Stimulated activated naive B cell treated with anti-CD40 and anti-IgM and Interleukin-4, amounts not matched to agents 10 μg/mL and 1 μg/mL and 100 μg/mL, for 72 hours (primary cell): ENCODE data around the gene ABCB9.
"Not testable (repeated sequence)": the region's sequence is repeated elsewhere in the genome, so short reads cannot be mapped to it uniquely, and the experiment has no call there.

Experiments
- ATAC-seq, 2 donors: fragments of 150-1000 bp; cut with Tn5 transposase; replicated peaks; 2 replicates each; pipeline ENCODE4 v1.10.0; 2021; ENCODE audit warnings: moderate library complexity in 1 of 2
- DNase-seq: peaks from one replicate; pipeline ENCODE4 v3.0.0; 2021
- H3K27ac Mint-ChIP-seq: one replicate; pipeline ENCODE4 v1.8.0; 2022; ENCODE audit warnings: mild to moderate bottlenecking, mixed read lengths
- H3K27me3 Mint-ChIP-seq, 2 donors: one replicate each; pipeline ENCODE4 v1.8.0; 2022; ENCODE audit warnings: mixed read lengths in 2 of 2
- H3K36me3 Mint-ChIP-seq, 2 donors: one replicate each; pipeline ENCODE4 v1.8.0; 2022; ENCODE audit warnings: mixed read lengths in 2 of 2, mild to moderate bottlenecking in 1 of 2
- H3K4me1 Mint-ChIP-seq, 2 donors: one replicate each; pipeline ENCODE4 v1.8.0; 2022; ENCODE audit warnings: mixed read lengths in 2 of 2, mild to moderate bottlenecking in 1 of 2
- H3K4me3 Mint-ChIP-seq, 2 donors: one replicate each; pipeline ENCODE4 v1.8.0; 2022; ENCODE audit warnings: mild to moderate bottlenecking in 2 of 2, mixed read lengths in 2 of 2, moderate library complexity in 1 of 2
- H3K9me3 Mint-ChIP-seq, 2 donors: one replicate each; pipeline ENCODE4 v1.8.0; 2022; ENCODE audit warnings: mixed read lengths in 2 of 2, mild to moderate bottlenecking in 1 of 2

ABCB9 gene

GRCh38 chr12:122951979-122952892, 14.0 kb downstream of the ABCB9 start:
- H3K4me1 Mint-ChIP-seq: peaks cover 19 to 31% of the 10 kb centered on the region in 2 donors
- H3K27me3 Mint-ChIP-seq: no peaks in the 10 kb centered on the region
- peaks cover 0 to 3% of the 10 kb centered on the region in 2 donors for H3K36me3 Mint-ChIP-seq
- H3K27ac Mint-ChIP-seq: no peak overlapping the region
- peak; percentile 71 for DNase-seq
- ATAC-seq: peak; percentile 97 to 98
- no peak overlapping the region for H3K4me3 Mint-ChIP-seq
- H3K9me3 Mint-ChIP-seq: no peaks in the 10 kb centered on the region

- ATAC-seq (no peak), DNase-seq (no peak)
- H3K27ac Mint-ChIP-seq: peak overlapping the region; percentile 9
- no peak overlapping the region for H3K4me3 Mint-ChIP-seq
- no peaks in the 10 kb centered on the region for H3K27me3 Mint-ChIP-seq
- no peaks in the 10 kb centered on the region for H3K9me3 Mint-ChIP-seq
- H3K4me1 Mint-ChIP-seq: peaks cover 25 to 40% of the 10 kb centered on the region in 2 donors
- peaks cover 0 to 3% of the 10 kb centered on the region in 2 donors for H3K36me3 Mint-ChIP-seq
Observed at GRCh38 chr12:122951406-122951805, 14.9 kb downstream of the ABCB9 start.

DNA sequence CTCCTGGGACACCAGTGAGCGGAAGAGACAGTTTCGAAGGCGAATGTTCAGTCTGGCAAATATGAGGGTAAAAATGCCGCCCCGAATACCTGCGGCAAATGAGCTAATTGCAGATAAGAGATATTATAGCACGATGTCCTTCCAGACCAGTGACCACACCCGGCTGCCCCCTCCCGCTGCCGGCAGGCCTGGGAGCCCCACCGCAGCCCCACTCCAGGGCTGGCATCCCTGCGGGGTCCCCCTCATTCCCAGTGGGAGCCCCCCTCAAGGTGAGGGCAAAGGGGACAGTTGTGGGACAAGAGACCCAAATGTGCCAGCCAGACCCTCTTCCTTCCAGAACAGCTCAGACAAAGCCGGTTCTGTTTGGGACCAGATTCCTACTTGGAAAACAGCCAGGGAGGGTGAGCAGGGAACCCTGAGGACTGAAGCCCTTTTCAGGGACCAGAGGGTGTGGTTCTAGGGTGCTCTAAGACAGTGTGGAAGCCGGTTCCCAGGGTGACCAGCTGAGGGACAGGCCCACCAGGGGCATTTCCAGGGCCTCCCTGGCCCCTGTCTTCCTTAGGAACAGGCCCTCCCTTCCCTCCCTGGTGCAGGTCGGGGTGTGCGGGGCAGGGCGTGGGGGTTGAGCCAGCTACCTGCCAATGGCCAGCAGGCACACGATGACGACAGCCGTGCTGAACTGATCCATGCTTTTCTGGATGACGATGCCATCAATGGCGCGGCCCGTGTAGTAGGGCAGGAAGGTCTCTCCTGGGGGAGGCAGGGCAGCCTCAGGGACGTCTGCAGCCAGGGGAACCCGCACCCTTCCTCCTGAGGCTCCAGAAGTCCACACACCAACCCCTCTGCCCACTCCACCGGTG, 16.2 kb downstream of the ABCB9 start:
- H3K36me3 Mint-ChIP-seq: peaks cover 0 to 3% of the 10 kb centered on the region in 2 donors
- peaks cover 33 to 51% of the 10 kb centered on the region in 2 donors for H3K4me1 Mint-ChIP-seq
- H3K9me3 Mint-ChIP-seq: no peaks in the 10 kb centered on the region
- DNase-seq (no peak), ATAC-seq (no peak)
- no peak overlapping the region for H3K4me3 Mint-ChIP-seq
- no peaks in the 10 kb centered on the region for H3K27me3 Mint-ChIP-seq
- no peak overlapping the region for H3K27ac Mint-ChIP-seq

- Mint-ChIP-seq H3K36me3 (peaks cover 0 to 3% of the 10 kb centered on the region in 2 donors), H3K9me3 (no peaks in the 10 kb centered on the region), H3K4me3 (no peak overlapping the region), H3K27ac (no peak overlapping the region), H3K27me3 (no peaks in the 10 kb centered on the region), H3K4me1 (peaks cover 33 to 57% of the 10 kb centered on the region in 2 donors)
- DNase-seq (no peak), ATAC-seq (no peak)
Observed at GRCh38 chr12:122949405-122949804, 16.9 kb downstream of the ABCB9 start.

GRCh38 chr12:122948605-122949004, 17.7 kb downstream of the ABCB9 start:
- no peaks in the 10 kb centered on the region for H3K9me3 Mint-ChIP-seq

GRCh38 chr12:122947352-122947792, 18.9 kb downstream of the ABCB9 start:
- no peaks in the 10 kb centered on the region for H3K27me3 Mint-ChIP-seq
- peaks cover 0 to 3% of the 10 kb centered on the region in 2 donors for H3K36me3 Mint-ChIP-seq
- peaks cover 45 to 73% of the 10 kb centered on the region in 2 donors for H3K4me1 Mint-ChIP-seq
- H3K9me3 Mint-ChIP-seq: no peaks in the 10 kb centered on the region
- H3K27ac Mint-ChIP-seq: peak overlapping the region; percentile 92
- DNase-seq (no peak), ATAC-seq (peak; percentile 39 to 40)
- H3K4me3 Mint-ChIP-seq: peak overlapping the region; percentile 59 to 77

More at GRCh38 chr12:122948605-122949004, 17.7 kb downstream of the ABCB9 start:
- Mint-ChIP-seq H3K27me3 (no peaks in the 10 kb centered on the region), H3K4me1 (peaks cover 38 to 65% of the 10 kb centered on the region in 2 donors), H3K36me3 (peaks cover 0 to 3% of the 10 kb centered on the region in 2 donors), H3K27ac (no peak overlapping the region), H3K4me3 (no peak overlapping the region)
- ATAC-seq (no peak), DNase-seq (no peak)

GRCh38 chr12:122946690-122947341, 19.4 kb downstream of the ABCB9 start:
- no peaks in the 10 kb centered on the region for H3K9me3 Mint-ChIP-seq
- H3K4me3 Mint-ChIP-seq: peak overlapping the region; percentile 59 to 77
- ATAC-seq (peak; percentile 87 to 92), DNase-seq (peak; percentile 74)
- H3K27ac Mint-ChIP-seq: peak overlapping the region; percentile 92
- H3K36me3 Mint-ChIP-seq: peaks cover 0 to 3% of the 10 kb centered on the region in 2 donors
- H3K27me3 Mint-ChIP-seq: no peaks in the 10 kb centered on the region
- H3K4me1 Mint-ChIP-seq: peaks cover 40 to 68% of the 10 kb centered on the region in 2 donors

DNA sequence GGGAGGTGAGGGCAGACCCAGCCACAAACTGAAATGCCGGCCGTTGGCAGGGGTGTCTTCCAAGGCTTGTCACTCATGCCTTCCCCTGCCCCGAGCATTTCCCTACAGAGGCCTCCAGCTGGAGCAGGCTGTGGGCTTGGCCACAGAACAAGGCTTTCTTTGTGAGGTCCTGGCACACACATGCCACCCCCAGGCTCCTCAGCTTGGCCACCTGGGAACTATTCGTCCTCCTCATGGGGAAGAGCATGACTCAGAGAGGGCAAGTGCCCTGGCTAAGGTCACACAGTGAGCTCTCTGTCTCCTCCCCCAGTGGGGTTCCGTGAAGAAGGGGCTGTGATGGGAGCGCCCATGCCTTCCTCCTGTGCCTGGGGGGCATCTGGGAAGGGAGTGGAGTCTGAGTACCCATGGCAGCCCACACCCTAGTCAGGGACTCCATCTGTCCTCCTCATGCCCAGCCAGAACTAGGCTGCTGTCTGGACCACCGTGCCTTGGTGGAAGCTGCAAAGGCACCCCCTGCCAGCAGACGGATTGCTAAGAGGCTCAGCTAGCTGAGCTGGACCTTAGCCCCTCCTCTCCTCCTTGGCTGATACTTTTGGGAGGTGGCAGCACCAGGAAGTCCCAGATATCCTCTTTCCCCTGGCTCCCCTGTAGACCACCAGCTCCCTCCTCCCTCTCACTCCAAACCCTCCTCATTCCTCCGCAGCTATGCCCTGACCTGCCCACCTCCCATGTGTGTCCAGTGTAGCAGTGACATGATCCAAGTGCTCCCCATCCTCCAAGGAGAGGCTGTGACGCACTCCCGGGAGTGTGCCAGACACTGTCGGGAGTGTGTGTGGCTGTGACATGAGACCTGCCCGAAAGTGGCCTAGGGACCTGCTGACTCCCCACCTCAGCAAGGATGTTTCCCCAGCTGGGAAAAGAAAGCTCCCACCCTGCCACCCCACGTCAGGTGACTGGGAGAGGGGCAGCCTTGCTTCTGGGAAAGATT, 21.4 kb downstream of the ABCB9 start:
- DNase-seq: no peak
- ATAC-seq: no peak
- Mint-ChIP-seq H3K9me3 (no peaks in the 10 kb centered on the region), H3K27ac (peak overlapping the region; percentile 76), H3K4me1 (peaks cover 37 to 63% of the 10 kb centered on the region in 2 donors), H3K27me3 (no peaks in the 10 kb centered on the region), H3K4me3 (no peak overlapping the region), H3K36me3 (peaks cover 1 to 3% of the 10 kb centered on the region in 2 donors)

- DNase-seq (no peak), ATAC-seq (no peak)
- H3K9me3 Mint-ChIP-seq: no peaks in the 10 kb centered on the region
- H3K4me3 Mint-ChIP-seq: no peak overlapping the region
- peaks cover 1 to 2% of the 10 kb centered on the region in 2 donors for H3K36me3 Mint-ChIP-seq
- H3K27me3 Mint-ChIP-seq: no peaks in the 10 kb centered on the region
- H3K27ac Mint-ChIP-seq: no peak overlapping the region
- peaks cover 39 to 61% of the 10 kb centered on the region in 2 donors for H3K4me1 Mint-ChIP-seq
Observed at GRCh38 chr12:122943196-122943595, 23.1 kb downstream of the ABCB9 start.

DNA sequence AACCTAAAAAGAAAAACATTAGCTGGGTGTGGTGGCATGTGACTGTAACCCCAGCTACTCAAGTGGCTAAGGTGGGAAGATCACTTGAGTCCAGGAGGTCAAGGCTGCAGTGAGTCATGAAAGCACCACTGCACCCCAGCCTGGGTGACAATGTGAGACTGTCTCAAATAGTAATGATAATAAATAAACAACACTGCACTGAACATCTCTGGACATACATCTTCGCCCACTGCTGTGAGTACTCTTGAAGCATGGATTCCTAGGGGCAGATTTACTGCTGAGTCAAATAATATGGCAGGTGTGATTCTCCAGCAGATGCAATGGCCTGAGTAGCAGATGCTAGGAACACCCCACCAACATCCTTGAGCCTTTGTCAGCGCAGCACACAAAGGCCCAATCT, 23.6 kb downstream of the ABCB9 start:
- no peaks in the 10 kb centered on the region for H3K27me3 Mint-ChIP-seq
- no peak overlapping the region for H3K4me3 Mint-ChIP-seq
- ATAC-seq: no peak
- H3K27ac Mint-ChIP-seq: no peak overlapping the region
- H3K9me3 Mint-ChIP-seq: no peaks in the 10 kb centered on the region
- H3K36me3 Mint-ChIP-seq: peaks cover 0 to 1% of the 10 kb centered on the region in 2 donors
- no peak for DNase-seq
- H3K4me1 Mint-ChIP-seq: peaks cover 36 to 61% of the 10 kb centered on the region in 2 donors

DNA sequence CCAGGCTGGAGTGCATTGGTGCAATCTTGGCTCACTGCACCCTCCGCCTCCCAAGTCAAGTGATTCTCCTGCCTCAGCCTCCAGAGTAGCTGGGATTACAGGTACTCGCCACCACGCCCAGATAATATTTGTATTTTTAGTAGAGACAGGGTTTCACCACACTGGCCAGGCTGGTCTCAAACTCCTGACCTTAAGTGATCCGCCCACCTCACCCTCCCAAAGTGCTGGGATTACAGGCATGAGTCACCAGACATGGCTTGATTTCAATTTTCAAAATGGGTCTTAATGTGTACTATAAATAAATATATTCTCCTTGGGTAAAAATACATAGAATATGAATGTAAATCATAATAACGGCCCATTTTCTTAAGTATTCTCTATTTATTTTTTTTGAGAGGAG, 24.9 kb downstream of the ABCB9 start:
- not testable (repeated sequence) for H3K27me3 Mint-ChIP-seq, ATAC-seq, H3K36me3 Mint-ChIP-seq, H3K27ac Mint-ChIP-seq, DNase-seq, H3K9me3 Mint-ChIP-seq, H3K4me3 Mint-ChIP-seq
- H3K4me1 Mint-ChIP-seq: peaks cover 24 to 48% of the 10 kb centered on the region in 2 donors

GRCh38 chr12:122939125-122939524, 27.1 kb downstream of the ABCB9 start:
- peaks cover 0 to 1% of the 10 kb centered on the region in 2 donors for H3K36me3 Mint-ChIP-seq
- peaks cover 19 to 42% of the 10 kb centered on the region in 2 donors for H3K4me1 Mint-ChIP-seq
- no peak overlapping the region for H3K4me3 Mint-ChIP-seq
- H3K27ac Mint-ChIP-seq: no peak overlapping the region
- ATAC-seq: peak in 1 of 2 donors; percentile 26
- H3K9me3 Mint-ChIP-seq: no peaks in the 10 kb centered on the region
- DNase-seq: no peak
- no peaks in the 10 kb centered on the region for H3K27me3 Mint-ChIP-seq

DNA sequence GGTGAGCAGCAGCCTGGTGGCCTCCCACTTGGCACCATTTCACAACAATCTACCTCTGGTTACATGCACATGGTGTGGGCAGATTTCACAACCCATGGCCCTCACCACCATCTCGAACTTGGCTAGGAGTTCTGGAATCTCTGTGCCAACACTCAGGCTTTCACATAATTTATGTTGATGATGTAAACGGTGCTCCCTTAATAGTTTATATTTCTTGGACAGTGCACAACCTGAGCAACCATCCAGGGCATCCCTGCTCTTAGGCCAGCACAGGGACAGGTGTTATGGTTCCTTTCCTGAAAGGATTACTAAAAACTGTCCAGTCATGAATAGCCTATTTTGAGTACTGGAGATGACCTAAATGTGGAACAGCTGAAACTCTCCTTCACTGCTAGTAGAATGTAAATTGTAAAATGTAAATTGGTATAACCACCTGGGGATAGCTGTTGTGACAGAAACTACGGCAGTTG, 28.6 kb downstream of the ABCB9 start:
- no peak for ATAC-seq
- no peaks in the 10 kb centered on the region for H3K27me3 Mint-ChIP-seq
- H3K4me1 Mint-ChIP-seq: peaks cover 9 to 27% of the 10 kb centered on the region in 2 donors
- H3K9me3 Mint-ChIP-seq: no peaks in the 10 kb centered on the region
- no peak overlapping the region for H3K27ac Mint-ChIP-seq
- DNase-seq: no peak
- no peak overlapping the region for H3K4me3 Mint-ChIP-seq
- H3K36me3 Mint-ChIP-seq: peaks cover 0 to 1% of the 10 kb centered on the region in 2 donors
